ENCODE data around the gene DNAJB8. TPM values are rescaled to one million over a fixed set of nuclear protein-coding genes. Genes with fewer than 3 reads are reported as not detected.

DNAJB8 gene
- total and polyA plus RNA-seq, 9 of the 15 experiments (the other 6 are each of a cell fraction or from before 2014, with no cell fraction given) = not detected

DNA sequence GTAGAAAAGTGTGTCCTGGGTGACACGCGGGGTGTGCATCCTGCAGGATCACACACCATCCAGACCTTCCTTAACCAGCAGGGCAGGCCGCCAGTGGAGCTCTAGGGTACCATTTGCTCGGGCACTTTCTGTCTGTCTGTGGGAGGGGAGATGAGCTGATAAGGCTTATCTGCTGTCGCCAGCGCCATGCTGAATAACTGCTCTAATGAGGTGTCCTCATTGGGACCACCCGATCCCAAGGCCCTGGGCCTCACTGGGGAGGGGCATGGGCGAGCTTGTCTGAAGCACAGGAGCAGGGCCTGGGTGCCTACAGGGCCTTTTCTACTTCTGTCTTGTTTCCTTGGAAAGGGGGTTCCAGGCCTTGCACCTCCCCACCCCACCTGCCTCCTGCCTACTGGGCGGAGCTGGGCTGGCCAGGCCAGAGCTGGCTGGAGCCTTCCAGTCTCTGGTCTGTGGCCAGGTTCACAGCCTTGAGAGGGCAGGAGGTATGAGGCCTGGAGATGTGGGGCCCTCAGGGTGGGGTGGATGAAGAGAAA is 28.8 kb upstream of the DNAJB8 start (continued):
- TF ChIP-seq ZNF318 (IDR thresholded peaks at IDR 0.05; ENCODE audit: borderline replicate concordance in 1 of 2, low read depth in 1 of 2) (no peak), EP400 (IDR thresholded peaks at IDR 0.05) (no peak), HNRNPK (IDR thresholded peaks at IDR 0.05; ENCODE audit: low read depth, low read length, poor library complexity, severe bottlenecking) (no peak), ZBED1 (IDR thresholded peaks at IDR 0.05) (peak; percentile 21; the same call in 1 of the 2 replicates), JUN (IDR thresholded peaks at IDR 0.05; ENCODE audit: borderline replicate concordance, low read depth, low read length) (no peak), JUN (CRISPR knock-in tag; IDR thresholded peaks at IDR 0.05; ENCODE audit: borderline replicate concordance) (no peak), ZNF239 (CRISPR knock-in tag; IDR thresholded peaks at IDR 0.05) (no peak), NFIC (IDR thresholded peaks at IDR 0.05) (0 out of 2 replicates have a peak, but pooled peaks have one; percentile 13), NELFE (IDR thresholded peaks at IDR 0.05; ENCODE audit: insufficient read depth, insufficient read length) (no peak), PRPF4 (IDR thresholded peaks at IDR 0.05; ENCODE audit: insufficient read depth, low read depth, low read length, poor library complexity, severe bottlenecking) (no peak), PHB (CRISPR knock-in tag; IDR thresholded peaks at IDR 0.05) (no peak)
- TF ChIP-seq, protein P1, sequence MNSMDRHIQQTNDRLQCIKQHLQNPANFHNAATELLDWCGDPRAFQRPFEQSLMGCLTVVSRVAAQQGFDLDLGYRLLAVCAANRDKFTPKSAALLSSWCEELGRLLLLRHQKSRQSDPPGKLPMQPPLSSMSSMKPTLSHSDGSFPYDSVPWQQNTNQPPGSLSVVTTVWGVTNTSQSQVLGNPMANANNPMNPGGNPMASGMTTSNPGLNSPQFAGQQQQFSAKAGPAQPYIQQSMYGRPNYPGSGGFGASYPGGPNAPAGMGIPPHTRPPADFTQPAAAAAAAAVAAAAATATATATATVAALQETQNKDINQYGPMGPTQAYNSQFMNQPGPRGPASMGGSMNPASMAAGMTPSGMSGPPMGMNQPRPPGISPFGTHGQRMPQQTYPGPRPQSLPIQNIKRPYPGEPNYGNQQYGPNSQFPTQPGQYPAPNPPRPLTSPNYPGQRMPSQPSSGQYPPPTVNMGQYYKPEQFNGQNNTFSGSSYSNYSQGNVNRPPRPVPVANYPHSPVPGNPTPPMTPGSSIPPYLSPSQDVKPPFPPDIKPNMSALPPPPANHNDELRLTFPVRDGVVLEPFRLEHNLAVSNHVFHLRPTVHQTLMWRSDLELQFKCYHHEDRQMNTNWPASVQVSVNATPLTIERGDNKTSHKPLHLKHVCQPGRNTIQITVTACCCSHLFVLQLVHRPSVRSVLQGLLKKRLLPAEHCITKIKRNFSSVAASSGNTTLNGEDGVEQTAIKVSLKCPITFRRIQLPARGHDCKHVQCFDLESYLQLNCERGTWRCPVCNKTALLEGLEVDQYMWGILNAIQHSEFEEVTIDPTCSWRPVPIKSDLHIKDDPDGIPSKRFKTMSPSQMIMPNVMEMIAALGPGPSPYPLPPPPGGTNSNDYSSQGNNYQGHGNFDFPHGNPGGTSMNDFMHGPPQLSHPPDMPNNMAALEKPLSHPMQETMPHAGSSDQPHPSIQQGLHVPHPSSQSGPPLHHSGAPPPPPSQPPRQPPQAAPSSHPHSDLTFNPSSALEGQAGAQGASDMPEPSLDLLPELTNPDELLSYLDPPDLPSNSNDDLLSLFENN (IDR thresholded peaks at IDR 0.05; ENCODE audit: low read depth in 2 of 2, low read length in 2 of 2) = 0 out of 4 replicates have a peak, but pooled peaks of 1 of the 2 experiments have one; percentile 21
- TF ChIP-seq, protein P2, sequence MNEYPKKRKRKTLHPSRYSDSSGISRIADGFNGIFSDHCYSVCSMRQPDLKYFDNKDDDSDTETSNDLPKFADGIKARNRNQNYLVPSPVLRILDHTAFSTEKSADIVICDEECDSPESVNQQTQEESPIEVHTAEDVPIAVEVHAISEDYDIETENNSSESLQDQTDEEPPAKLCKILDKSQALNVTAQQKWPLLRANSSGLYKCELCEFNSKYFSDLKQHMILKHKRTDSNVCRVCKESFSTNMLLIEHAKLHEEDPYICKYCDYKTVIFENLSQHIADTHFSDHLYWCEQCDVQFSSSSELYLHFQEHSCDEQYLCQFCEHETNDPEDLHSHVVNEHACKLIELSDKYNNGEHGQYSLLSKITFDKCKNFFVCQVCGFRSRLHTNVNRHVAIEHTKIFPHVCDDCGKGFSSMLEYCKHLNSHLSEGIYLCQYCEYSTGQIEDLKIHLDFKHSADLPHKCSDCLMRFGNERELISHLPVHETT (CRISPR knock-in tag; conservative IDR thresholded peaks at IDR 0.05 in 1 of 2, IDR thresholded peaks at IDR 0.05 in 1 of 2) = no peak

Measured in K562 (cell line).